Measurements from ENCODE around the gene WWTR1.

WWTR1 gene

DNA sequence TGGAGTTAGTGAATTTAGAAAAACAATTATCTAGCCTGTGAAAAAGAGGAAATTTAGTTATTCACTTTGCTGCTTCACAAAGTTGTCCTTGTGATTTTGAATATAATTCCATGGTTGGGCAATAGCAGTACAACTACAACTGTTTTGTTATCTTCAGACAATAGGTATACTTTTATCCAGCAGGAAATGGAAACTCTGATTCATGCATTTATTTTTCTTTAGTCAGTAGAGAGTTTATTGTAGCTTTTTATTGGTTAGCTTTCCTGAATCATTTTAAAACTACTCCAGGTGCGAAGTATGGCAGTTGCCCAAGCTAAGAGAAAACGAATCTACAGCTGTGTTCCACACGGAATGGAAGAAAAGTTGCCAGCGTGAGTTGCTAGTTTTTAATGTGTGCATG, 103.0 kb downstream of the WWTR1 start:
- Mint-ChIP-seq H3K4me1 (ENCODE audit: low read depth) (no peaks in the 10 kb centered on the region), H3K27ac (no peak overlapping the region), H3K27me3 (peaks cover 14% of the 10 kb centered on the region), H3K4me3 (no peak overlapping the region), H3K9me3 (no peaks in the 10 kb centered on the region), H3K36me3 (ENCODE audit: low read depth) (no peaks in the 10 kb centered on the region)

- Mint-ChIP-seq H3K27ac (no peak overlapping the region), H3K27me3 (peaks cover 14% of the 10 kb centered on the region), H3K4me3 (no peak overlapping the region), H3K9me3 (no peaks in the 10 kb centered on the region), H3K4me1 (ENCODE audit: low read depth) (no peaks in the 10 kb centered on the region), H3K36me3 (ENCODE audit: low read depth) (no peaks in the 10 kb centered on the region)
Observed at GRCh38 chr3:149553781-149554451, 103.9 kb downstream of the WWTR1 start.

GRCh38 chr3:149552700-149553099, 105.1 kb downstream of the WWTR1 start:
- Mint-ChIP-seq H3K4me1 (ENCODE audit: low read depth) (no peaks in the 10 kb centered on the region), H3K27ac (no peak overlapping the region), H3K4me3 (no peak overlapping the region), H3K9me3 (no peaks in the 10 kb centered on the region), H3K27me3 (peaks cover 9% of the 10 kb centered on the region), H3K36me3 (ENCODE audit: low read depth) (no peaks in the 10 kb centered on the region)

- peaks cover 9% of the 10 kb centered on the region for H3K27me3 Mint-ChIP-seq
- H3K9me3 Mint-ChIP-seq = no peaks in the 10 kb centered on the region
- H3K36me3 Mint-ChIP-seq (ENCODE audit: low read depth) = no peaks in the 10 kb centered on the region
- no peak overlapping the region for H3K27ac Mint-ChIP-seq
- no peaks in the 10 kb centered on the region for H3K4me1 Mint-ChIP-seq (ENCODE audit: low read depth)
- no peak overlapping the region for H3K4me3 Mint-ChIP-seq
Observed at GRCh38 chr3:149551500-149551899, 106.3 kb downstream of the WWTR1 start.

DNA sequence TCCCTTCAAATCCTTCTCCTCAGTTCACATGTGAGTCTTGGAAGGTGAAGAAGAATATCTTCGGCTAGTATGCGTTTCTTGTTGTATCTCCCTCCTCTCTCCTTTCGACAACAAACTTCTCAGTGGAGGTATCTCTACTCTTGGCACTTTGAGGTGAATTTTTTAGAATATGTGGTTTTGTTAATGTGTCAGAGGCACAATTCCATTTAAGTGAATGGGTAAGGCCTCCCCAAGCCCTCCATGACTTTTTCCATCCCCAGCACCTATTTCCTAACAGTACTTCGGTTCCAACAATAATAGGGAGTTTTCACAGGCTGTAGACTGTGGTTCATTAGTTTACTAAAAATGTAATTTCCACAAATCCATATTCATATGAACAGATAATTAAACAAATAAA, 109.2 kb downstream of the WWTR1 start:
- Mint-ChIP-seq H3K4me3 (no peak overlapping the region), H3K27me3 (peaks cover 5% of the 10 kb centered on the region), H3K27ac (no peak overlapping the region), H3K9me3 (no peaks in the 10 kb centered on the region), H3K36me3 (ENCODE audit: low read depth) (no peaks in the 10 kb centered on the region), H3K4me1 (ENCODE audit: low read depth) (no peaks in the 10 kb centered on the region)

GRCh38 chr3:149547954-149548668, 109.7 kb downstream of the WWTR1 start:
- Mint-ChIP-seq H3K27ac (no peak overlapping the region), H3K4me1 (ENCODE audit: low read depth) (no peaks in the 10 kb centered on the region), H3K9me3 (no peaks in the 10 kb centered on the region)

DNA sequence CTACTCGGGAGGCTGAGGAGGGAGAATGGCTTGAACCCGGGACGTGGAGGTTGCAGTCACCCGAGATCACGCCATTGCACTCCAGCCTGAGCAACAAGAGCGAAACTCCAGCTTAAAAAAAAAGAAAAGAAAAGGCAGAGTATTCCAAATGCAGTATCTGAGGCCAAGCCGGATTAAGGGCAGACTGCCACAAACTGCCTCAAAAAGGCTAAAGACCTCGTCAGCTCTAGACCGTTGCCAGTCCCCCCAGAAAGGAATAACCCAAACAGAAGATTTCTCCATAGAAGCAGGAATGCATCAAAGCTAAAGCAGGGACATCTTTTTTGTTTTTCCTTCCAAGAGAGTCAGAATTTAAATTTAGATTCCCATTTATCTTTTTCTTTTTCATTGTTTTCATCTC, 110.4 kb downstream of the WWTR1 start:
- Mint-ChIP-seq H3K36me3 (ENCODE audit: low read depth) (no peaks in the 10 kb centered on the region), H3K27me3 (no peaks in the 10 kb centered on the region), H3K27ac (no peak overlapping the region), H3K9me3 (no peaks in the 10 kb centered on the region), H3K4me1 (ENCODE audit: low read depth) (no peaks in the 10 kb centered on the region), H3K4me3 (no peak overlapping the region)

More at GRCh38 chr3:149547954-149548668, 109.7 kb downstream of the WWTR1 start:
- Mint-ChIP-seq H3K27me3 (peaks cover 5% of the 10 kb centered on the region), H3K36me3 (ENCODE audit: low read depth) (no peaks in the 10 kb centered on the region), H3K4me3 (no peak overlapping the region)

GRCh38 chr3:149545049-149545448, 112.8 kb downstream of the WWTR1 start:
- Mint-ChIP-seq H3K4me1 (ENCODE audit: low read depth) (no peaks in the 10 kb centered on the region), H3K36me3 (ENCODE audit: low read depth) (no peaks in the 10 kb centered on the region), H3K4me3 (no peak overlapping the region), H3K27ac (no peak overlapping the region), H3K27me3 (no peaks in the 10 kb centered on the region), H3K9me3 (no peaks in the 10 kb centered on the region)

GRCh38 chr3:149542375-149543312, 115.2 kb downstream of the WWTR1 start:
- no peaks in the 10 kb centered on the region for H3K27me3 Mint-ChIP-seq

GRCh38 chr3:149541091-149541491, 116.7 kb downstream of the WWTR1 start:
- Mint-ChIP-seq H3K4me3 (no peak overlapping the region), H3K4me1 (ENCODE audit: low read depth) (no peaks in the 10 kb centered on the region), H3K9me3 (no peaks in the 10 kb centered on the region), H3K36me3 (ENCODE audit: low read depth) (no peaks in the 10 kb centered on the region), H3K27ac (no peak overlapping the region), H3K27me3 (no peaks in the 10 kb centered on the region)

More at GRCh38 chr3:149542375-149543312, 115.2 kb downstream of the WWTR1 start:
- Mint-ChIP-seq H3K9me3 (no peaks in the 10 kb centered on the region), H3K4me3 (no peak overlapping the region), H3K36me3 (ENCODE audit: low read depth) (no peaks in the 10 kb centered on the region), H3K4me1 (ENCODE audit: low read depth) (no peaks in the 10 kb centered on the region), H3K27ac (no peak overlapping the region)

- no peaks in the 10 kb centered on the region for H3K36me3 Mint-ChIP-seq (ENCODE audit: low read depth)
- H3K9me3 Mint-ChIP-seq = no peaks in the 10 kb centered on the region
- H3K27ac Mint-ChIP-seq = no peak overlapping the region
- no peaks in the 10 kb centered on the region for H3K4me1 Mint-ChIP-seq (ENCODE audit: low read depth)
- no peak overlapping the region for H3K4me3 Mint-ChIP-seq
- H3K27me3 Mint-ChIP-seq = peaks cover 5% of the 10 kb centered on the region
Observed at GRCh38 chr3:149538371-149538770, 119.5 kb downstream of the WWTR1 start.

- Mint-ChIP-seq H3K4me3 (no peak overlapping the region), H3K27ac (no peak overlapping the region), H3K36me3 (ENCODE audit: low read depth) (no peaks in the 10 kb centered on the region), H3K4me1 (ENCODE audit: low read depth) (peaks cover 8% of the 10 kb centered on the region), H3K27me3 (peaks cover 9% of the 10 kb centered on the region), H3K9me3 (no peaks in the 10 kb centered on the region)
Observed at GRCh38 chr3:149536429-149536828, 121.4 kb downstream of the WWTR1 start.

- Mint-ChIP-seq H3K27me3 (peaks cover 9% of the 10 kb centered on the region), H3K9me3 (no peaks in the 10 kb centered on the region), H3K27ac (no peak overlapping the region), H3K4me3 (no peak overlapping the region), H3K36me3 (ENCODE audit: low read depth) (no peaks in the 10 kb centered on the region), H3K4me1 (ENCODE audit: low read depth) (peaks cover 8% of the 10 kb centered on the region)
Observed at GRCh38 chr3:149535333-149535685, 122.5 kb downstream of the WWTR1 start.

GRCh38 chr3:149534671-149535332, 123.0 kb downstream of the WWTR1 start:
- Mint-ChIP-seq H3K27ac (no peak overlapping the region), H3K4me3 (no peak overlapping the region), H3K9me3 (no peaks in the 10 kb centered on the region), H3K4me1 (ENCODE audit: low read depth) (peaks cover 8% of the 10 kb centered on the region), H3K27me3 (peaks cover 9% of the 10 kb centered on the region), H3K36me3 (ENCODE audit: low read depth) (no peaks in the 10 kb centered on the region)

Data from stimulated activated naive CD8-positive, alpha-beta T cell treated with anti-CD3 and anti-CD28 coated beads, Interleukin-15, Interleukin-2, amounts not matched to agents 100 ng/mL and 50 ng/mL, for 24 hours (primary cell).